SK-N-MC (cell line): ENCODE measurements around the gene SERPINA1.
"Not testable (repeated sequence)": the region's sequence is repeated elsewhere in the genome, so short reads cannot be mapped to it uniquely, and the experiment has no call there.

ENCODE experiments used
- DNase-seq: peaks from one replicate; pipeline ENCODE4 v3.0.0-alpha.2; 2011; ENCODE audit warnings: low read depth, low spot score
- H3K27ac ChIP-seq: fragments of 200-600 bp; sonication (generic); 2 replicates; pipeline ENCODE4 v1.5.1; 2016; ENCODE audit warnings: mixed run types
- H3K36me3 ChIP-seq: fragments of 200-600 bp; sonication (generic); 2 replicates; pipeline ENCODE4 v1.6.1; 2017; ENCODE audit warnings: antibody characterized with exemption, low read length, mixed read lengths; ENCODE audit not compliant: insufficient read depth
- H3K4me3 ChIP-seq: fragments of 200-600 bp; sonication (generic); 2 replicates; pipeline ENCODE4 v1.5.1; 2016
- H3K9ac ChIP-seq: fragments of 200-600 bp; sonication (generic); 2 replicates; pipeline ENCODE4 v1.8.0; 2017; ENCODE audit warnings: mixed run types, mixed read lengths; ENCODE audit not compliant: insufficient read length
- H3K9me3 ChIP-seq: fragments of 200-600 bp; sonication (generic); 2 replicates; pipeline ENCODE4 v1.6.1; 2017; ENCODE audit warnings: low read depth, mild to moderate bottlenecking, antibody characterized with exemption, low read length, moderate library complexity, mixed read lengths
- EZH2 ChIP-seq: fragments of 200-600 bp; sonication (generic); IDR thresholded peaks from one replicate; pipeline ENCODE4 v1.6.1; 2017; ENCODE audit warnings: antibody characterized with exemption
- FOXP2 ChIP-seq: optimal IDR thresholded peaks from 2 replicates; pipeline ENCODE3; 2011; ENCODE audit warnings: mild to moderate bottlenecking, moderate library complexity; ENCODE audit not compliant: insufficient read depth; ENCODE audit errors: extremely low read length, control extremely low read depth
- POLR2AphosphoS5 ChIP-seq: IDR thresholded peaks from 2 replicates; pipeline ENCODE4 v1.6.1; 2012; ENCODE audit warnings: mild to moderate bottlenecking, low read depth, low read length, borderline replicate concordance

Gene SERPINA1

DNA sequence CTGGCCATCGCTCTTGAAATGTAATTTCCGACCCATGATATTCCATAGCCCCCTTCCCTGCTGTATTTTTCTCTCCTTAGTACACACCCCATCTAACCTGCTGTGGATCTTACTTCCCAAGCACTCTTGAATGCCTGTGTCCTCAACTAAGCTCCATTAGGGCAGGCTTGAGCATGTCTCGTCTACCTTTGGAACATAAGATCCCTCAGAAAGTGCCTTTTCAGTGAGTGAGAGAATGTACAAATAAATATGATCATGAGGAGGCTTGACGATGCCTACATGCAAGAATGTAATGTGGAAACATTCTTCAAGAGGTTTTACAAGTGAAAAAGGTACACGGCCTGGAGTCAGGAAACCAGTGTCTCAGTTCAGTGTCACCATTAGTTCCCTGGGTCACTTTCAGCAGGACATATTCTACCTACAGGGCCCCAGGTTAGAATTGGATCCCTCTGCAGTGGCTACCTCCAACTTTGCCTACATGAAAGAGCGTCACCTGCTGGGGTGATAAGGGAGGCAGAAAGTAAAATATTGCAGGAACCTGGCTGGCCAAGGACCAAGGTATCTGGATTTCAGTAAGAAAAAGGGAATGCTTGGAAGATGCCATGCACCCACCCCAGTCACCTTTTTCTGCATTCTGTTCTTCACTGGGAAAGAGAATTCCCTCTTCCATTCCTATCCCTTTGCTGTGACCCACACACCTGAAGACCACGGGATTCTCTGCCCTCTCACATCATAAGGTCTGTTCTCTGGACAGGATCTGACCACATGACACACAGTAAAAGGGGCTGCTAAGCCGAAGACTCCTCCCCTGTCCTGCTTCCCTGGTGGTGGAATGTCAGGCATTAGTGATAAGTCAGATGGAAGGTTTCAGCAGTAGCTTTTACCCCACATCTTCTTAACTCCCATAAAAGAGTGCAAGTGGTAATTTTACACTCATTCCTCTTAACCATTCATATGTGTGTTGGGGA lies 24.6 kb upstream of the SERPINA1 start:
- TF ChIP-seq FOXP2 (no peak), EZH2 (no peak), POLR2AphosphoS5 (no peak)
- Histone ChIP-seq H3K9ac (no peak overlapping the region), H3K27ac (no peak overlapping the region), H3K36me3 (no peaks in the 10 kb centered on the region), H3K4me3 (no peak overlapping the region), H3K9me3 (no peaks in the 10 kb centered on the region)
- DNase-seq: no peak

DNA sequence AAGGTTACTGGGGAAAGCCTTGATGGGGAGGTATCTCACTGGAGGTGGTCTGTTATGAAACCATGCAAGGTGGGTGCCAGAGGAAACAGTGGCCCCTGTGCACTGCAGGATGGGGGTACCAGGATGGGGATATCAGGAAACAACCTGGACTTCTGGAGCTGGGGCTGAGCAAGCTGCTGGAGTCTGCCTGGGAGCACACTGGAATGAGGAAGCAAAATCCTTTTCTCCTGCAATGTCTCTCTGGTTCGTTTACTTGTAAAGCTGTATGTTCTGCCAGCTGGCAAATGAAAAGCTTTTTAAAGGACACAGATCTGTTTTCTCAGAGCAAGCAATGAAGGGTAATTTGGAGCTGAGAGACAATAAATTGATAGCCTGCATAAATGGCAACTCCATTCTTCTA lies 23.2 kb upstream of the SERPINA1 start:
- DNase-seq: no peak
- H3K4me3 ChIP-seq: no peak overlapping the region
- H3K9ac ChIP-seq: no peak overlapping the region
- no peaks in the 10 kb centered on the region for H3K36me3 ChIP-seq
- no peak for TF ChIP-seq EZH2
- H3K9me3 ChIP-seq: no peaks in the 10 kb centered on the region; the same call in 1 of the 2 replicates
- H3K27ac ChIP-seq: no peak overlapping the region

DNA sequence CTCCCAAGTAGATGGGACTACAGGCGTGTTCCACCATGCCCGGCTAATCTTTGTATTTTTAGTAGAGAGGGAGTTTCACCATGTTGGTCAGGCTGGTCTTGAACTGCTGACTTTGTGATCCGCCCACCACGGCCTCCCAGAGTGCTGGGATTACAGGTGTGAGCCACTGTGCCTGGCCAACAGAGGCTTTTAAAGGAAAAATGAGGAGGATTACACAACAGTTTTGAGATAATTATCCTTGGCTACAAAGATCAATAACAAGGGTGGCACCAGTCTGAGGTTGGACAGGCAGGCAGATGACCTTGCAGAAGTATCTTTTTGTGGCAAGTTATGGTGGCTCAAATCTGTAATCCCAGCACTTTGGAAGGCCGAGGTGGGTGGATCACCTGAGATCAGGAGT lies 21.0 kb upstream of the SERPINA1 start:
- H3K9ac ChIP-seq, H3K4me3 ChIP-seq, H3K27ac ChIP-seq, DNase-seq, H3K36me3 ChIP-seq, H3K9me3 ChIP-seq: not testable (repeated sequence)

DNA sequence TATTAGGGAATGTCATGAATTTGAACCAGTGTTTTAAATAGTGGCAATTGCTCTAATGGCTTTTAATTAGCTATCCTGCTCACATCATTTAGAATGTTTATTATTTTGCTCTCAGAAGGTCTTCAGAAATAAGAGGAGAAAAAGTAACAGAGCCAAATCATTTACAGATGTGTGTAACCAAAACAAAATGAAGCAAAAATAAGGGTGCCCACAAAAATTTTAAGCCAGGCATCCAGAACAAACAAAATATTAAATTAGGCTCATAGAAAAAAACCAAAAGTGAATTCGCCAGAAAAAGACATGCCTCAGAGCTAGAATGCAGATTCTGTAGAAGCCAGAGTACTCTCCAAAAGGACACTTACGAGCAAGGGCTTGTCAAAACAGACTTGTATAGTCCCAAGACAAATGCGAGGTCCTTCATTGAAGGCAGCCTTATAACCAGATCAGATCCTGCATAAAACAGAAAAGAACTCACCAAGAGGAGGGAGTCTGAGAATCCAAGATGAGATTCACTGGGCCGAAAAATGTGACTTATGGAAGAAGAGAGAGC lies 20.2 kb upstream of the SERPINA1 start:
- H3K9ac ChIP-seq: no peak overlapping the region
- H3K4me3 ChIP-seq: no peak overlapping the region
- TF ChIP-seq EZH2 (no peak), FOXP2 (no peak), POLR2AphosphoS5 (no peak)
- no peaks in the 10 kb centered on the region; the same call in 1 of the 2 replicates for H3K9me3 ChIP-seq
- no peak overlapping the region for H3K27ac ChIP-seq
- no peak for DNase-seq
- no peaks in the 10 kb centered on the region for H3K36me3 ChIP-seq

DNA sequence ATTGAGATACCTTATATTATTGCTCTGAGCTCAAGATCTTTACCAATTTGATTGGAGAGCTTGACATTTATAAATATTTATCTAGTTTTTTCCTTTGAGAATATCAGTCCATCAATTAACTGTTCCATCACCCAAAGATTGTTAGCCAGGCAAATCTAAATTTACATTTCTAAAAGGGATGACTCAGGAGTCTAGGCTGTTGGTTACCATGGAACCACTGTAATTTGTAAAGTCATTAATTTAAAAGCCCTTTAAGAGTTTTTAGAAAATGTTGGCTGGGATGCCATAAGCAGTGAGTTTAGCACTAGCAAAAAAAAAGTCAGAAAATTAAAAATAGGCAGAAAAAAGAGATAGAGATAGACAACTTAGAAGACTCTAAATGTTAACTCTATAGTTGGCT lies 19.5 kb upstream of the SERPINA1 start:
- Histone ChIP-seq H3K9me3 (no peaks in the 10 kb centered on the region; the same call in 1 of the 2 replicates), H3K4me3 (no peak overlapping the region), H3K9ac (no peak overlapping the region), H3K36me3 (no peaks in the 10 kb centered on the region), H3K27ac (no peak overlapping the region)
- TF ChIP-seq EZH2 (no peak), POLR2AphosphoS5 (no peak)
- no peak for DNase-seq

DNA sequence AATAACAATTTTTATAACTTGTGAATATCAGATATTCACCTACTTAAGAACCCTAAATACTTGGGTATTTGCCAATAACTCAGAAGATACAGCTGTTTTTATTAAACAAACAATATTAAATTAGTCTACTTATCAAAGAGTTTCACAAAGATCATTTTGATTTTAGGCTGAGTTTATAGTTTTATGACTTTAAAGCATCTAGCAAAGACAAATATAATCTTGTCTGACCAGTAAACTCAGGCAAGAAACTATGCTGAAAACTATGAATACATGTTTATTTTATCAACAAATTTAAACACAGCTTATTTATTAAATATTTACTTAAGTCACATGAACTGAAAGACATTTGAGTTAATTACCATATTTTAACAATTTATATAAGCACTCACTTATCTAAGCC lies 18.5 kb upstream of the SERPINA1 start:
- Histone ChIP-seq H3K9me3 (no peaks in the 10 kb centered on the region; the same call in 1 of the 2 replicates), H3K27ac (no peak overlapping the region), H3K4me3 (no peak overlapping the region), H3K9ac (no peak overlapping the region), H3K36me3 (no peaks in the 10 kb centered on the region)
- DNase-seq: no peak
- TF ChIP-seq FOXP2 (no peak), EZH2 (no peak), POLR2AphosphoS5 (no peak)

DNA sequence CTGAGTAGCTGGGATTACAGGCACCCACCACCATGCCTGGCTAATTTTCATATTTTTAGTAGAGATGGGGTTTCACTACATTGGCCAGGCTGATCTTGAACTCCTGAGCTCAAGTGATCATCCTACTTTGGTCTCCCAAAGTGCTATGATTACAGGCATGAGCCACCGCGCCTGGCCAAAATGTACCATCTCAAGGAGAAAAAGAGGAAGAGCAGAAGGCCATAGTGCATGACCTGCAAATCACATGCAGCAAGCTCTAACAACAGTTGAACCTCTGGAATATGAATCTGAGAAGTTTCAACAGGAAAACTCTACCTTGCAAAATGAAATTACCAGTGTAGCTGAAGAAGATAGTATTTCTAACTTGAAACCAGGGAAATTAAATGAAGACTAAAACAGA lies 17.1 kb upstream of the SERPINA1 start:
- TF ChIP-seq POLR2AphosphoS5 (no peak), EZH2 (no peak), FOXP2 (no peak)
- Histone ChIP-seq H3K4me3 (no peak overlapping the region), H3K9me3 (no peaks in the 10 kb centered on the region; the same call in 1 of the 2 replicates), H3K36me3 (no peaks in the 10 kb centered on the region), H3K27ac (no peak overlapping the region), H3K9ac (no peak overlapping the region)
- DNase-seq: no peak

DNA sequence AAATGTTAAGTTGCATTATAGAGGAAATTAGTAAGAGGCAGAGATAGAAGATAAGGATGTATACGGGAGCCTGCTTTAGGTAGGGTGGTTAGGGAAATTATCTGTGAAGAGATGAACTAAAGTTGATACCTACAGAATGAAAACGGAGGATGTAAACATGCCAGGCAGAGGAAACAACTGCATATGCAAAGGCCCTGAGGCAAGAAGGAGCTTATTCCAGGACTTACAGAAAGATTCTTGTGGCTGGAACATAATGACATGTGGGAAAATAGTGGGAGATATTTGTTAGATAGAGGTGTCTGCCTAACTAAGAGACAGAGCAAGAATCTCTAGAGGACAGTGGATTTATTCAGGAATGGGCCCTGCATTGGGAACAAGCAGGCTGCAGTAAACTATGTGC lies 16.2 kb upstream of the SERPINA1 start:
- Histone ChIP-seq H3K4me3 (no peak overlapping the region), H3K9me3 (no peaks in the 10 kb centered on the region; the same call in 1 of the 2 replicates), H3K36me3 (no peaks in the 10 kb centered on the region), H3K9ac (no peak overlapping the region), H3K27ac (no peak overlapping the region)
- DNase-seq: no peak
- no peak for TF ChIP-seq EZH2
- no peak for TF ChIP-seq FOXP2
- no peak for TF ChIP-seq POLR2AphosphoS5

DNA sequence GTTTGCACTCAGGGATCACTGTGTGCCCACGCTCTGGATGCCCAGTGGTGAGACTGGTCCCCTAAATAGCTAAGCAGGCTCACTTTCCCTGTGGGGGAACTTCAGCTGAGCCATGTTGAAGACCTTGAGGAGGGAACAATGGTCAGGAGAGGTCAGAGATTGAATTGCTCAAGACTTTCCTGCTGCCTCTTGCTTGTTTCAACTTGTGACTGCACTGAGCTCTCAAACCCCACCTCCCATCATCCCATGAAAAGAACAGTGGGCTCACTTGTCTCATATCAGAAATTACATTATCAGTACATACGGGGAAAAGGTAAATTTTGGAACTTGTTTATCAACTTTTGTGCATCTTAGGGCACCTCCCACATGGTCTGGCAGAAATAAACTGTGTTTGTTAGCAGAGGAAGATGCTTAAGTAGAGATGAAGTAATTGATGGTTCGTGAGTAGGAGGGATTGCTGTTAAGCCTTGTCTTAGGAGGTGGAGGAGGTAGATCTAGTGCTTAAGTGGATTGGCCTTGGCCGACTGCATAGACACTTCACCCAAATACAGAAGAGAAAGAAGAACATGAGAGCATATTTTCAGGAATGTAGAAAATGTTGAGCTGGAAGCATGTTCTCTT lies 15.0 kb upstream of the SERPINA1 start:
- Histone ChIP-seq H3K9ac (no peak overlapping the region), H3K27ac (no peak overlapping the region), H3K4me3 (no peak overlapping the region), H3K9me3 (no peaks in the 10 kb centered on the region; the same call in 1 of the 2 replicates), H3K36me3 (no peaks in the 10 kb centered on the region)
- no peak for DNase-seq
- TF ChIP-seq FOXP2 (no peak), EZH2 (no peak), POLR2AphosphoS5 (no peak)
